Activated naive CD4-positive, alpha-beta T cell treated with anti-CD3 and anti-CD28 coated beads, Interleukin-2, amount 10 ng/mL, durations not matched to agents 7 days and 5 days (primary cell): ENCODE data around the gene EBNA1BP2.
"Not testable (repeated sequence)": the region's sequence is repeated elsewhere in the genome, so short reads cannot be mapped to it uniquely, and the experiment has no call there.

Experiments
- CTCF ChIA-PET: fragments of 350-600 bp; sonication (Branson Sonifier 250); formaldehyde crosslinking; loops from one replicate; lab custom pipeline; 2021; ENCODE audit warnings: antibody characterized with exemption; lab: Charles Lee
- DNase-seq: peaks from one replicate; pipeline ENCODE4 v3.0.0-alpha.2; 2020
- H3K27ac Mint-ChIP-seq: one replicate; pipeline ENCODE4 v1.8.0; 2021; ENCODE audit warnings: mild to moderate bottlenecking, moderate library complexity, mixed read lengths
- H3K27me3 Mint-ChIP-seq: one replicate; pipeline ENCODE4 v1.8.0; 2021; ENCODE audit warnings: mild to moderate bottlenecking, mixed read lengths
- H3K36me3 Mint-ChIP-seq: one replicate; pipeline ENCODE4 v1.8.0; 2021; ENCODE audit warnings: mixed read lengths
- H3K4me1 Mint-ChIP-seq: one replicate; pipeline ENCODE4 v1.8.0; 2021; ENCODE audit warnings: mixed read lengths
- H3K4me3 Mint-ChIP-seq: one replicate; pipeline ENCODE4 v1.8.0; 2021; ENCODE audit warnings: mild to moderate bottlenecking, moderate library complexity, mixed read lengths
- H3K9me3 Mint-ChIP-seq: one replicate; pipeline ENCODE4 v1.8.0; 2021; ENCODE audit warnings: mixed read lengths

EBNA1BP2 gene

GRCh38 chr1:43149889-43150288, 22.2 kb downstream of the EBNA1BP2 start:
- CTCF ChIA-PET: interaction anchor here (1.0 kb wide), 1 partner anchor 264 kb away, joined by 3 read pairs; no protein-coding TSS in a partner anchor
- Mint-ChIP-seq H3K4me1 (peaks cover 10% of the 10 kb centered on the region), H3K27ac (no peak overlapping the region), H3K27me3 (peaks cover 43% of the 10 kb centered on the region), H3K4me3 (no peak overlapping the region), H3K36me3 (no peaks in the 10 kb centered on the region), H3K9me3 (no peaks in the 10 kb centered on the region)
- no peak for DNase-seq

DNA sequence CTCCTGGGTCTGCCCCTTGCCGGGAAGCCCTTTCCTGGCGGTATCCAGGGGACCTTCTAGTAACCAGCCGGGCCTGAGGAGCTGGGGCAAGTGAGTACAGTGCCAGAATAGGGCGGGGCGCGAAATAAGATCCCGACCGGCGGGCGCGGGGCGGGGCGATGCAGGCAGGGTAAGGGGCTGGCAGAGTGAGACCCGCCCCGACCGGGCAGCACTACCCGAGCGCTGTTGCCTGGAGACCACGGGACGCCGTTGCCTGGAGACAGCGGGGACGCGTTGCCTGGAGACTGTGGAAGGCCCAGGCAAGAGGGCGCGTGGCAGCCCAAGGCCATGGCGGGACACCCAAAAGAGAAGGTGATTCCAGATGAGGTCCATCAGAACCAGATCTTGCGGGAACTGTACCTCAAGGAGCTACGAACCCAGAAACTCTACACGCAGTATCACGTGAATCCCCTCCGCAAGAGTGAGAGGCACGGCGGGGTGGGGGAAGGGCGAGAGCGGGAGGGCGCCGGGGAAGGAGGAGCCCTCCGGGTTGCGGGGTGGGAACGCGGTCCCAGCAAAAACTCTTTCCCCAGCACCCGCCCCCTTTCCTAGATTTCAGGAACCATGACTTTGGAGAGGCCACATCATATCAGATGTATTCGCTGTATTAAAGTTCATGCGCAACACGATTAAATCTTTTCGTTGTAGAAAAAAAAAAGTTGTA, 24.3 kb downstream of the EBNA1BP2 start:
- CTCF ChIA-PET: no interaction called here
- no peaks in the 10 kb centered on the region for H3K36me3 Mint-ChIP-seq
- peaks cover 59% of the 10 kb centered on the region for H3K27me3 Mint-ChIP-seq
- peaks cover 10% of the 10 kb centered on the region for H3K4me1 Mint-ChIP-seq
- no peak overlapping the region for H3K27ac Mint-ChIP-seq
- peak; percentile 69 for DNase-seq
- H3K9me3 Mint-ChIP-seq: no peaks in the 10 kb centered on the region
- no peak overlapping the region for H3K4me3 Mint-ChIP-seq

- CTCF ChIA-PET: no interaction called here
- Mint-ChIP-seq H3K27ac (no peak overlapping the region), H3K36me3 (no peaks in the 10 kb centered on the region), H3K4me3 (no peak overlapping the region), H3K4me1 (peaks cover 10% of the 10 kb centered on the region), H3K27me3 (peaks cover 51% of the 10 kb centered on the region), H3K9me3 (no peaks in the 10 kb centered on the region)
- DNase-seq: no peak
These were observed 27.9 kb downstream of the EBNA1BP2 start for GRCh38 chr1:43144237-43144636.

- Mint-ChIP-seq H3K27me3 (peaks cover 44% of the 10 kb centered on the region), H3K4me3 (no peak overlapping the region), H3K27ac (no peak overlapping the region), H3K36me3 (no peaks in the 10 kb centered on the region), H3K4me1 (peaks cover 8% of the 10 kb centered on the region), H3K9me3 (no peaks in the 10 kb centered on the region)
- CTCF ChIA-PET: no interaction called here
- no peak for DNase-seq
These were observed 28.6 kb downstream of the EBNA1BP2 start for GRCh38 chr1:43143441-43143888.

GRCh38 chr1:43140583-43140982, 31.5 kb downstream of the EBNA1BP2 start:
- Mint-ChIP-seq H3K27ac (no peak overlapping the region), H3K4me1 (no peaks in the 10 kb centered on the region), H3K36me3 (no peaks in the 10 kb centered on the region), H3K4me3 (no peak overlapping the region), H3K27me3 (peaks cover 34% of the 10 kb centered on the region), H3K9me3 (no peaks in the 10 kb centered on the region)
- CTCF ChIA-PET: no interaction called here
- no peak for DNase-seq

DNA sequence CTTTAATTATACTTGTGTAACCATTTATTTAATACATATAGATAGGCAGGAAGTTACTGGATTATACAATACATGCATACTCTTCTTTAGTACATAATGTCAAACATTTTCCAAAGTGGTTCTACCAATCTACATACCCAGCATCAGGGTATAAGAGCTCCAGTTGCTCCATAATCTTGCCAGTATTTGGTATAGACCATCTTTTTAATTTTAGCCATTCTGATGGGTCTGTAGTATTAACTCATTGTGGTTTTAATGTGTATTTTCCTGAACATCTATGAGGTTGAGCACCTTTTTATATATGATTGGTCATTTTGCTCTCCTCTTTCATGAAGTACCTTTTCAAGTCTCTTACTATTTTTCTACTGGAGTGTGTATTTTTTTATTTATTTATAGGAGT, 32.1 kb downstream of the EBNA1BP2 start:
- Mint-ChIP-seq H3K9me3 (no peaks in the 10 kb centered on the region), H3K27ac (no peak overlapping the region), H3K36me3 (no peaks in the 10 kb centered on the region), H3K27me3 (peaks cover 35% of the 10 kb centered on the region), H3K4me1 (no peaks in the 10 kb centered on the region), H3K4me3 (no peak overlapping the region)
- CTCF ChIA-PET: no interaction called here
- DNase-seq: no peak

- H3K9me3 Mint-ChIP-seq, H3K27ac Mint-ChIP-seq, CTCF ChIA-PET, H3K4me1 Mint-ChIP-seq, H3K4me3 Mint-ChIP-seq, DNase-seq, H3K36me3 Mint-ChIP-seq: not testable (repeated sequence)
- H3K27me3 Mint-ChIP-seq: peaks cover 32% of the 10 kb centered on the region
These were observed 32.8 kb downstream of the EBNA1BP2 start for GRCh38 chr1:43139295-43139694.

GRCh38 chr1:43137445-43138052, 34.5 kb downstream of the EBNA1BP2 start:
- CTCF ChIA-PET: no interaction called here
- Mint-ChIP-seq H3K4me3 (no peak overlapping the region), H3K27ac (no peak overlapping the region)

DNA sequence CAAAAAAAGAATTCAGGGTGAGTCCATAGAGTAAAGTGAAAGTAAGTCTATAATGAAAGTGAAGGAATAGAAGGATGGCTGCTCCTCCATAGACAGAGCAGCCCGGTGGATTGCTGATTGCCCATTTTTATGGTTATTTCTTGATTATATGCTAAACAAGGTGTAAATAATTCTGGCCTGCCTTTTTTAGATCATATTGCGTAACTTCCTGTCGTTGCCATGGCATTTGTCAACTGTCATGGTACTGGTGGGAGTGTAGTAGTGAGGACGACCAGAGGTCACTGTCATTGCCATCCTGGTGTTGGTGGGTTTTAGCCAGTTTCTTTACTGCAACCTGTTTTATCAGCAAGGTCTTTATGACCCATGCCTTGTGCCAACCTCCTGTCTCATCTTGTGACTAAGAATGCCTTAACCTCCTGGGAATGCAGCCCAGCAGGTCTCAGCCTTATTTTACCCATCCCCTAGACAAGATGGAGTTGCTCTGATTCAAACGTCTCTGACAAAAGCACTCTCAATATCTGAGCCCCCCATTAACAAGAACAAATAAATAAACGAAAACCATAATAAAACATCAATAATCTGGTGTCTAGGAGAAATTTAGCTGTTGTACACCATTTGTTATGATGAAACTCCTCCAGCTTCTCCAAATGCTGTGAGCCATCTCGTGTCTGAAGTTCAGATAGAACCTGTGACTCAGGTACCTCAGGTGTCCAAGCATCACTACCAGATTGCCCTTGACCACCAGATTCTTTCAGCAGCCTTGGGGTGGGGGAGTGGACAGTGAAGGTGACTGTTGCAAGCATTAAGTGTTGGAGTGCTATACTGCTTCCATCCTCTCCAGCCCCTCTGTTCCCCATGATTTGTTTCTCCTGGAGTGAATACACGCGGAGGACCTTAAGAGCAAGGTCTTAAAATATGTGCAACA, 36.0 kb downstream of the EBNA1BP2 start:
- no peak for DNase-seq
- Mint-ChIP-seq H3K27me3 (peaks cover 31% of the 10 kb centered on the region), H3K9me3 (no peaks in the 10 kb centered on the region), H3K36me3 (no peaks in the 10 kb centered on the region), H3K4me3 (no peak overlapping the region), H3K27ac (no peak overlapping the region), H3K4me1 (no peaks in the 10 kb centered on the region)
- CTCF ChIA-PET: no interaction called here

More at GRCh38 chr1:43137445-43138052, 34.5 kb downstream of the EBNA1BP2 start:
- H3K4me1 Mint-ChIP-seq: no peaks in the 10 kb centered on the region
- H3K27me3 Mint-ChIP-seq: peaks cover 25% of the 10 kb centered on the region
- H3K36me3 Mint-ChIP-seq: no peaks in the 10 kb centered on the region
- no peaks in the 10 kb centered on the region for H3K9me3 Mint-ChIP-seq
- DNase-seq: no peak

DNA sequence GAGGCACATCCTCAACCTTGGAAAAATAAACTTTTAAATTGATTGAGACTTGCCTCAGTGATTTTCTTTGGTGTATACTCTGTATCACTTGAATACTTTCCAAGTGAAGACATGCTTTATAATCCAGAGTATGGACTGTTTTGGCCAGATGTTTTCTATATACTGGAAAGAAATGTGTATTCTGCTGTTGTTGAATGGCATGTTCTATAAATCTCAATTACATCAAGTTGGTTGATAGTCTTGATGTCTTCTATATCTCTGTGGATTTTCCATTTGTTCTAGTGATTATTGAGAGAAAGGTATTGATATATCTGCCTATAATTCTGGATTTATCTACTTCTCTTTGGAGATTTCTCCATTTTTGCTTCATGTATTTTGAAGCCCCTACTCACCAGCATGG, 37.5 kb downstream of the EBNA1BP2 start:
- peaks cover 27% of the 10 kb centered on the region for H3K27me3 Mint-ChIP-seq
- no peak for DNase-seq
- no peak overlapping the region for H3K4me3 Mint-ChIP-seq
- H3K36me3 Mint-ChIP-seq: no peaks in the 10 kb centered on the region
- CTCF ChIA-PET: no interaction called here
- no peak overlapping the region for H3K27ac Mint-ChIP-seq
- H3K9me3 Mint-ChIP-seq: no peaks in the 10 kb centered on the region
- H3K4me1 Mint-ChIP-seq: no peaks in the 10 kb centered on the region

DNA sequence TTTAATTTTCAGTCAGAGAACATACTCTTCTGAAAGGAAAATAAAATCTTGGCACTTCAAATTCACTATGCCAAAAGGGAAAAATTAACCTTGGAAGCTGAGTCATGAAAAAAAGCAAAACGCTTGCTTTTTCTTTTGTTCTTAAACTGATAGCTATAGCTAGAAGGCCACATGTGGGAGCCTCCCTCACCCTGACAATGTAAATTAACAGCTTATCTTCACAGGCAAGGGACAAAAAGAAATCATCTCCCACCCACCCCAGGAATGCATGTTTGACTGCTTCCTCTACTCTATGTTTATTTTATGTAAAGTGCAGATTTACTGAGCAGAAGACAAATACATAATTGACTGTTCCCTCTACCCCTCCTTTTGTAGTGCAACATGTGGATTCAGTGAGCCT, 38.0 kb downstream of the EBNA1BP2 start:
- no peak overlapping the region for H3K27ac Mint-ChIP-seq
- H3K4me3 Mint-ChIP-seq: no peak overlapping the region
- no peaks in the 10 kb centered on the region for H3K4me1 Mint-ChIP-seq
- H3K9me3 Mint-ChIP-seq: no peaks in the 10 kb centered on the region
- peaks cover 30% of the 10 kb centered on the region for H3K27me3 Mint-ChIP-seq
- DNase-seq: no peak
- CTCF ChIA-PET: no interaction called here
- H3K36me3 Mint-ChIP-seq: no peaks in the 10 kb centered on the region

DNA sequence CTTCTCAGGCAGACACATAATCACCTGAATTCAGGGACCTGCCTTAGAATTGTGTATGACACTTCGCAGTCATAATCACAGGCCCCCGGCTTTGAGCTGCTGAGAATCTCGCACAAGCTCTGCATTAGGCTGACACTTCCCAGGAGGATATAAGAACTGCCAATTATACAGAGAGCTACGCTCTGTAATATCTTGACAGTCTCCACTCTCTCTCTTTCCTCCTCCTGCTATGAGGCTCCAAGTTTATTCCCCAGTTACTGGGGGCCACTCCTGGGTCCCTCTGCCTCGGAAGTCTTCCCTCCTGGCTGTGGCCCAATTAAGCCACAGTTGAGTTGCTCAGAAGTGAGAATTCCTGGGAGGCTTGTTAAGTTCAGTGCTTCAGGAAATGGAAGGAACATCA, 42.7 kb downstream of the EBNA1BP2 start:
- H3K27me3 Mint-ChIP-seq: peaks cover 36% of the 10 kb centered on the region
- no peaks in the 10 kb centered on the region for H3K36me3 Mint-ChIP-seq
- no peak overlapping the region for H3K4me3 Mint-ChIP-seq
- H3K4me1 Mint-ChIP-seq: no peaks in the 10 kb centered on the region
- no peak overlapping the region for H3K27ac Mint-ChIP-seq
- no peak for DNase-seq
- H3K9me3 Mint-ChIP-seq: no peaks in the 10 kb centered on the region
- CTCF ChIA-PET: no interaction called here

DNA sequence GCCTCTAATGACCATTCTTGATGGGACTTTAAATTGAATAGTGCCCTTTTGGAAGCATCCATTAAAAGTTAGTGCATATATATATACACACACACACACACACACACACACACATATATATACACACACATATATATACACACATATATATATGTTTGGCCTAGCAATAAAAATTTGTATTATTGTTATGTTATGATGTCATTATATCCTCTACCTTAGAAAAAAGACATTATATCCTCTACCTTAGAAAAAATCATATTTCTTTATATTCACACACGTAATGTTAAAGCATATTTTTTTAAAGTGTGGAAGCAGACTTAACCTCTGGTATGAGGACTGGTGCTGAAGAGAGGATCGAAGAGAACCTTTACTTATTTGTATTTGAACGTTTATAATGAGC, 43.3 kb downstream of the EBNA1BP2 start:
- peaks cover 33% of the 10 kb centered on the region for H3K27me3 Mint-ChIP-seq
- H3K36me3 Mint-ChIP-seq: no peaks in the 10 kb centered on the region
- H3K9me3 Mint-ChIP-seq: no peaks in the 10 kb centered on the region
- no peaks in the 10 kb centered on the region for H3K4me1 Mint-ChIP-seq
- DNase-seq: no peak
- H3K27ac Mint-ChIP-seq: no peak overlapping the region
- no peak overlapping the region for H3K4me3 Mint-ChIP-seq
- CTCF ChIA-PET: no interaction called here

DNA sequence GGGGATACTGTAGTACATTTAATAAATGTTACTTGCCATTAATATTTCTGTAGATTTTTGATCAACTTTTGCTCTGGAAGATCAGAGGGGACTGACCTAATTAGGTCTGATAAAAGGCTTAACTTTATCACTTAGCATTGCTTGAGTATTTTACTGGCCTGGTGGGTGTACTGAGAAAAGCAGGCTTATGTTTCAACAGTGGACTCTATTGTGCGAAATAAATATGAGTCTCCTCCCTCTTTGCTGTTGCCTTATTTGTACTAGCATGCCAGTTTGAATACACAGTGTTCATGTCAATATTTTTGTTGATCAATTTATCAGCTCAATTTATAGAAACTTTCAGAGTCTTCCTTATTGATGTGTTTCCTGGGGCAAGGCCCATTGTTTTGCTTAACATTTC, 49.1 kb downstream of the EBNA1BP2 start:
- peaks cover 33% of the 10 kb centered on the region for H3K27me3 Mint-ChIP-seq
- no peak for DNase-seq
- H3K27ac Mint-ChIP-seq: no peak overlapping the region
- H3K4me1 Mint-ChIP-seq: no peaks in the 10 kb centered on the region
- H3K36me3 Mint-ChIP-seq: no peaks in the 10 kb centered on the region
- H3K9me3 Mint-ChIP-seq: no peaks in the 10 kb centered on the region
- H3K4me3 Mint-ChIP-seq: no peak overlapping the region
- CTCF ChIA-PET: no interaction called here
